ENCODE results near the gene TCOF1.

DNA sequence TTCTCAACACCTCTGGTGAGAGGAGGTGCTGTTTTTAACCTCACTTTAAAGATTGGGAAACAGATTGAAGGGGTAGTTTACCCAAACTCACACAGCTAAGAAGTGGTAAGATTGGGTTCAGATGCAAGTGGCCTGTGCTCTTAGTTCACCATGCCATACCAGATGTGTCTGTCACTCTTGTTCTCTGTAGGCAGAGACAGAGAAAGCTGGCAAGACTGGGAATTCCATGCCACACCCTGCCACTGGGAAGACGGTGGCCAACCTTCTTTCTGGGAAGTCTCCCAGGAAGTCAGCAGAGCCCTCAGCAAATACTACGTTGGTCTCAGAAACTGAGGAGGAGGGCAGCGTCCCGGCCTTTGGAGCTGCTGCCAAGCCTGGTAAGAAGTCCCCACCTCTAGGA is 11.0 kb downstream of the TCOF1 start:
- TF ChIP-seq EZH2 (IDR thresholded peaks at IDR 0.05; ENCODE audit: borderline replicate concordance, low read depth, low read length, poor library complexity, severe bottlenecking): no peak
- TF ChIP-seq, protein P1, sequence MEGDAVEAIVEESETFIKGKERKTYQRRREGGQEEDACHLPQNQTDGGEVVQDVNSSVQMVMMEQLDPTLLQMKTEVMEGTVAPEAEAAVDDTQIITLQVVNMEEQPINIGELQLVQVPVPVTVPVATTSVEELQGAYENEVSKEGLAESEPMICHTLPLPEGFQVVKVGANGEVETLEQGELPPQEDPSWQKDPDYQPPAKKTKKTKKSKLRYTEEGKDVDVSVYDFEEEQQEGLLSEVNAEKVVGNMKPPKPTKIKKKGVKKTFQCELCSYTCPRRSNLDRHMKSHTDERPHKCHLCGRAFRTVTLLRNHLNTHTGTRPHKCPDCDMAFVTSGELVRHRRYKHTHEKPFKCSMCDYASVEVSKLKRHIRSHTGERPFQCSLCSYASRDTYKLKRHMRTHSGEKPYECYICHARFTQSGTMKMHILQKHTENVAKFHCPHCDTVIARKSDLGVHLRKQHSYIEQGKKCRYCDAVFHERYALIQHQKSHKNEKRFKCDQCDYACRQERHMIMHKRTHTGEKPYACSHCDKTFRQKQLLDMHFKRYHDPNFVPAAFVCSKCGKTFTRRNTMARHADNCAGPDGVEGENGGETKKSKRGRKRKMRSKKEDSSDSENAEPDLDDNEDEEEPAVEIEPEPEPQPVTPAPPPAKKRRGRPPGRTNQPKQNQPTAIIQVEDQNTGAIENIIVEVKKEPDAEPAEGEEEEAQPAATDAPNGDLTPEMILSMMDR (conservative IDR thresholded peaks at IDR 0.05; ENCODE audit: low read depth, low read length): no peak
